Tibial nerve (tissue), 4 donors: Measurements from ENCODE around the gene DBNDD2.

Experiments used
- CTCF ChIP-seq, 5 experiments: fragments of 200-600 bp in 3 of 5; fragments of 450-650 bp in 2 of 5; sonication (generic) in 3 of 5; IDR thresholded peaks; one replicate each; pipeline ENCODE4 v1.5.1; 2016 to 2019; ENCODE audit warnings: antibody characterized with exemption in 5 of 5, mild to moderate bottlenecking in 3 of 5, moderate library complexity in 2 of 5
- EP300 ChIP-seq, 2 donors: sonication (generic); formaldehyde crosslinking; IDR thresholded peaks; one replicate each; pipeline ENCODE4 v1.6.1; 2017; ENCODE audit warnings: antibody characterized with exemption in 2 of 2, mild to moderate bottlenecking in 1 of 2
- POLR2A ChIP-seq, 2 donors: fragments of 450-650 bp; IDR thresholded peaks; one replicate each; pipeline ENCODE4 v1.6.1; 2017; ENCODE audit warnings: antibody characterized with exemption in 2 of 2, mild to moderate bottlenecking in 2 of 2, moderate library complexity in 2 of 2

GRCh38 chr20:45429618-45430017 is 21.5 kb downstream of the DBNDD2 start:
- TF ChIP-seq CTCF (IDR thresholded peaks at IDR 0.05) = no peak
- no peak for TF ChIP-seq POLR2A (IDR thresholded peaks at IDR 0.05)
- no peak for TF ChIP-seq EP300 (IDR thresholded peaks at IDR 0.05)
